Endothelial cell of umbilical vein (primary cell): Measurements from ENCODE around the gene DOK1. TPM values are rescaled to one million over a fixed set of nuclear protein-coding genes. Genes with fewer than 3 reads are reported as not detected.

Source experiments
- BruUV-seq: library from RNA; stranded (reverse); fragments of 400-500 nt; replicated peaks from 2 replicates; lab custom pipeline; 2021; lab: Mats Ljungman, UMichigan
- CTCF ChIA-PET: fragments of 300-600, 350-600 bp; sonication (Branson Sonifier 250); formaldehyde crosslinking; loops from one replicate; lab custom pipeline; 2021; ENCODE audit warnings: antibody characterized with exemption, inconsistent platforms; lab: Charles Lee
- POLR2A ChIA-PET: fragments of 300-600, 350-600 bp; sonication (Branson Sonifier 250); formaldehyde crosslinking; loops from one replicate; lab custom pipeline; 2021; ENCODE audit warnings: antibody characterized with exemption, inconsistent platforms; lab: Charles Lee
- DNase-seq: peaks from one replicate; pipeline ENCODE4 v3.0.0-alpha.2; 2011; ENCODE audit warnings: low read depth, low spot score
- FAIRE-seq: peaks from 2 replicates; lab custom pipeline; 2011; peaks lifted over from hg19 to GRCh38; lab: Jason Lieb, UNC
- H2AFZ ChIP-seq: 2 replicates; pipeline ENCODE4 v1.6.0; 2012; ENCODE audit warnings: low read depth, low read length, control low read depth, inconsistent platforms
- H3K27ac ChIP-seq: 2 replicates; pipeline ENCODE4 v1.5.1; 2011; ENCODE audit warnings: low read depth, mild to moderate bottlenecking, control low read depth, low read length, moderate library complexity; ENCODE audit not compliant: insufficient read depth
- H3K27me3 ChIP-seq, 2 experiments: 2 replicates each; pipeline versions ENCODE4 v1.6.0 to v1.6.1; 2011; ENCODE audit warnings: low read length in 2 of 2, mixed read lengths in 1 of 2; ENCODE audit not compliant: control insufficient read depth in 2 of 2, insufficient read depth in 2 of 2
- H3K36me3 ChIP-seq, 2 experiments: 2 replicates in 1 of 2; 3 replicates in 1 of 2; pipeline ENCODE4 v1.5.1; 2011; ENCODE audit warnings: low read length in 2 of 2, mild to moderate bottlenecking in 1 of 2, moderate library complexity in 1 of 2; ENCODE audit not compliant: control insufficient read depth in 2 of 2, insufficient read depth in 2 of 2; ENCODE audit errors: extremely low read depth in 1 of 2
- H3K4me1 ChIP-seq: 3 replicates; pipeline ENCODE4 v1.5.1; 2011; ENCODE audit warnings: mild to moderate bottlenecking, low read length; ENCODE audit not compliant: control insufficient read depth, insufficient read depth; ENCODE audit errors: extremely low read depth
- H3K4me2 ChIP-seq: 2 replicates; pipeline ENCODE4 v1.6.1; 2011; ENCODE audit warnings: low read length, control low read depth, mixed read lengths; ENCODE audit not compliant: insufficient read depth
- H3K4me3 ChIP-seq, 3 experiments: fragments of 200-600 bp in 1 of 3; sonication (generic), shearing (Covaris generic) in 1 of 3; replicated peaks in 1 of 3; 2 replicates each; pipeline ENCODE4 v1.5.1; 2011 to 2016; ENCODE audit warnings: control low read depth in 3 of 3, low read length in 3 of 3, mild to moderate bottlenecking in 2 of 3, inconsistent platforms in 1 of 3, low read depth in 1 of 3, moderate library complexity in 1 of 3; ENCODE audit not compliant: insufficient read depth in 1 of 3
- H3K79me2 ChIP-seq: 2 replicates; pipeline ENCODE4 v1.6.0; 2012; ENCODE audit warnings: low read length, inconsistent platforms; ENCODE audit not compliant: control insufficient read depth, insufficient read depth
- H3K9ac ChIP-seq: replicated peaks from 2 replicates; pipeline ENCODE3; 2011; ENCODE audit warnings: low read length, control low read depth; ENCODE audit not compliant: insufficient read depth; ENCODE audit errors: extremely low read depth
- H3K9me1 ChIP-seq: replicated peaks from 3 replicates; pipeline ENCODE4 v1.6.0; 2011; ENCODE audit warnings: mild to moderate bottlenecking, low read length; ENCODE audit not compliant: control insufficient read depth, insufficient read depth; ENCODE audit errors: extremely low read depth
- H3K9me3 ChIP-seq: replicated peaks from 2 replicates; pipeline ENCODE4 v1.5.1; 2012; ENCODE audit warnings: low read length, inconsistent platforms; ENCODE audit not compliant: control insufficient read depth, insufficient read depth
- H4K20me1 ChIP-seq: replicated peaks from 2 replicates; pipeline ENCODE3; 2011; ENCODE audit warnings: mild to moderate bottlenecking, low read length; ENCODE audit not compliant: control insufficient read depth, insufficient read depth; ENCODE audit errors: extremely low read depth
- EZH2 ChIP-seq: IDR thresholded peaks from 2 replicates; pipeline ENCODE4 v1.6.1; 2012; ENCODE audit warnings: borderline replicate concordance, low read depth, mild to moderate bottlenecking, moderate library complexity, low read length, inconsistent platforms; ENCODE audit not compliant: severe bottlenecking
- GATA2 ChIP-seq: IDR thresholded peaks from 2 replicates; pipeline ENCODE4 v1.7.0; 2011; ENCODE audit warnings: low read depth, mild to moderate bottlenecking, moderate library complexity, mixed read lengths, low read length; ENCODE audit not compliant: insufficient read length, insufficient read depth
- MAX ChIP-seq: IDR thresholded peaks from 2 replicates; pipeline ENCODE4 v1.6.1; 2011; ENCODE audit not compliant: insufficient read depth, insufficient read length
- POLR2AphosphoS5 ChIP-seq: IDR thresholded peaks from 2 replicates; pipeline ENCODE4 v1.6.1; 2012; ENCODE audit warnings: low read depth, mild to moderate bottlenecking, control low read depth, low read length, moderate library complexity; ENCODE audit not compliant: insufficient read depth
- dilution Hi-C: fragments of 300-500 bp; cut with MboI; formaldehyde crosslinking; loops from one replicate; pipeline ENCODE4 v1.15.0; 2019; ENCODE audit warnings: low sequenced_read_pairs; ENCODE audit not compliant: extremely low pct_ligation_motif_present
- intact Hi-C: fragments of 100-400 bp; cut with micrococcal nuclease; formaldehyde crosslinking; loops from one replicate; pipeline ENCODE4 v1.10.0; 2022
- polyA plus RNA-seq, 4 experiments: library from polyadenylated mRNA; depleted of rRNA in 3 of 4; stranded (reverse) in 3 of 4; unstranded in 1 of 4; fragments of >200 nt; gene quantifications; 2 replicates each; pipeline versions ENCODE4 v1.2.1 to v1.2.3, GENCODE V29; 2011 to 2012; ENCODE audit warnings: missing spikeins in 1 of 4
- total RNA-seq: library from RNA; stranded (reverse); gene quantifications from 2 replicates; pipeline ENCODE4 v1.2.3, GENCODE V29; 2021

DOK1 gene
- total and polyA plus RNA-seq, 2 donors (not counting 3 experiments of a cell fraction or from before 2014, with no cell fraction given) = 10.4 to 12.7 TPM

- H3K9me3 ChIP-seq = no peaks in the 10 kb centered on the region
- H3K4me2 ChIP-seq = no peak overlapping the region
- H4K20me1 ChIP-seq = no peaks in the 10 kb centered on the region
- H3K9me1 ChIP-seq = no peaks in the 10 kb centered on the region
- peaks cover 62 to 79% of the 10 kb centered on the region in 2 experiments for H3K27me3 ChIP-seq
- peak; percentile 61 for TF ChIP-seq EZH2
- TF ChIP-seq MAX = no peak
- no peak for TF ChIP-seq POLR2AphosphoS5
- POLR2A ChIA-PET = interaction anchor here (0.7 kb wide), 1 partner anchor 74 kb away, joined by 3 read pairs; no protein-coding TSS in a partner anchor
- no peak overlapping the region for H3K9ac ChIP-seq
- intact Hi-C loops = no loop called here
- no peak for DNase-seq
- H2AFZ ChIP-seq = no peak overlapping the region
- no TSS peak for BruUV-seq
- CTCF ChIA-PET = interaction anchor here (1.5 kb wide), 1 partner anchor 75 kb away, joined by 4 read pairs; no protein-coding TSS in a partner anchor
- no peaks in the 10 kb centered on the region for H3K36me3 ChIP-seq
- peaks cover 2% of the 10 kb centered on the region for H3K79me2 ChIP-seq
- dilution Hi-C loops = no loop called here
- peaks cover 16% of the 10 kb centered on the region for H3K4me1 ChIP-seq
- no peak for FAIRE-seq
- no peak overlapping the region for H3K27ac ChIP-seq
- no peak overlapping the region for H3K4me3 ChIP-seq
Observed at GRCh38 chr2:74511104-74511989, 43.2 kb upstream of the DOK1 start.

- no TSS peak for BruUV-seq
- Histone ChIP-seq H3K27ac (no peak overlapping the region), H3K4me2 (no peak overlapping the region), H3K4me3 (no peak overlapping the region), H2AFZ (no peak overlapping the region), H3K36me3 (no peaks in the 10 kb centered on the region), H3K4me1 (peaks cover 11% of the 10 kb centered on the region), H3K9me3 (no peaks in the 10 kb centered on the region), H3K9ac (no peak overlapping the region), H4K20me1 (no peaks in the 10 kb centered on the region), H3K27me3 (peaks cover 75 to 95% of the 10 kb centered on the region in 2 experiments), H3K9me1 (no peaks in the 10 kb centered on the region), H3K79me2 (no peaks in the 10 kb centered on the region)
- no peak for FAIRE-seq
- ChIA-PET POLR2A (no interaction called here), CTCF (no interaction called here)
- TF ChIP-seq EZH2 (peak; percentile 89), GATA2 (no peak)
- intact Hi-C loops (no loop called here), dilution Hi-C loops (no loop called here)
- no peak for DNase-seq
Observed at GRCh38 chr2:74512744-74513604, 41.5 kb upstream of the DOK1 start.
